ENCODE results near the gene SYS1. TPM values are rescaled to one million over a fixed set of nuclear protein-coding genes. Genes with fewer than 3 reads are reported as not detected.

Gene SYS1
- total RNA-seq, result 10 to 100 TPM; 29.9 to 32.9 TPM

- Mint-ChIP-seq H3K9me3 (no peaks in the 10 kb centered on the region), H3K27ac (peak within 1 kb of the TSS; percentile 97), H3K36me3 (ENCODE audit: low read depth) (peaks cover 40% of the 10 kb centered on the region), H3K4me1 (peaks cover 20% of the 10 kb centered on the region), H3K27me3 (no peaks in the 10 kb centered on the region), H3K4me3 (peak within 1 kb of the TSS; percentile 95)
- ATAC-seq (replicated peaks), result peak; percentile 88
Measured at GRCh38 chr20:45362804-45363610, at the start of gene SYS1. TSS of gene SYS1 (plus strand) at chr20:45363156. CDS start at chr20:45363532, 376 bp downstream.

- no peak for ATAC-seq (replicated peaks)
- Mint-ChIP-seq H3K36me3 (ENCODE audit: low read depth) (no peaks in the 10 kb centered on the region), H3K9me3 (no peaks in the 10 kb centered on the region), H3K4me3 (no peak overlapping the region), H3K27me3 (peaks cover 37% of the 10 kb centered on the region), H3K4me1 (peaks cover 8% of the 10 kb centered on the region), H3K27ac (no peak overlapping the region)
Measured at GRCh38 chr20:45313943-45314342, 49.0 kb upstream of the SYS1 start.

- Mint-ChIP-seq H3K27ac (no peak overlapping the region), H3K36me3 (ENCODE audit: low read depth) (no peaks in the 10 kb centered on the region), H3K4me3 (no peak overlapping the region), H3K9me3 (no peaks in the 10 kb centered on the region), H3K4me1 (peaks cover 14% of the 10 kb centered on the region), H3K27me3 (peaks cover 32% of the 10 kb centered on the region)
- no peak for ATAC-seq (replicated peaks)
Measured at GRCh38 chr20:45315672-45316071, 47.3 kb upstream of the SYS1 start.

- Mint-ChIP-seq H3K27me3 (peaks cover 27% of the 10 kb centered on the region), H3K4me3 (no peak overlapping the region), H3K9me3 (no peaks in the 10 kb centered on the region), H3K27ac (no peak overlapping the region), H3K4me1 (peaks cover 16% of the 10 kb centered on the region), H3K36me3 (ENCODE audit: low read depth) (no peaks in the 10 kb centered on the region)
- no peak for ATAC-seq (replicated peaks)
Measured at GRCh38 chr20:45316150-45317080, 46.5 kb upstream of the SYS1 start.

DNA sequence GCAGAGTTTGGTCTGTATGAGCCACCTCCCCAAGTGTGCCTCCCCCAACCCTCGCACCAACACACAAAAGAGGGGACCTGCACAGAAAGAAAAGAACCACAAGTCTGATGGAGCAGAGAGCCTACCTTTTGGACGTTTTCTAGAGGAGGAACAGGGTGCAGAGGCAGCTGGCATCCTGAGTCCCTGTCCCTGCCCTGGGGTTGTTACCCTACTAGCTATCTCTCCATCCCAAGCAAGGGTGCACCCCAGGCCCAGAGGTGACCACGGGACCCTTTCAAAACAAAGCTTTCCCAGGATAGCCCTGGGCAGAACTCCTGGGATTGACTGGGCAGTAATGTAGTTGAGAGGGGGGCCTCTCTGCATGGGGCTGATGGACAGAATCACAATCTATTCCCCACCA lies 45.1 kb upstream of the SYS1 start:
- ATAC-seq (replicated peaks), result no peak
- H3K27ac Mint-ChIP-seq, result peak overlapping the region; percentile 31

DNA sequence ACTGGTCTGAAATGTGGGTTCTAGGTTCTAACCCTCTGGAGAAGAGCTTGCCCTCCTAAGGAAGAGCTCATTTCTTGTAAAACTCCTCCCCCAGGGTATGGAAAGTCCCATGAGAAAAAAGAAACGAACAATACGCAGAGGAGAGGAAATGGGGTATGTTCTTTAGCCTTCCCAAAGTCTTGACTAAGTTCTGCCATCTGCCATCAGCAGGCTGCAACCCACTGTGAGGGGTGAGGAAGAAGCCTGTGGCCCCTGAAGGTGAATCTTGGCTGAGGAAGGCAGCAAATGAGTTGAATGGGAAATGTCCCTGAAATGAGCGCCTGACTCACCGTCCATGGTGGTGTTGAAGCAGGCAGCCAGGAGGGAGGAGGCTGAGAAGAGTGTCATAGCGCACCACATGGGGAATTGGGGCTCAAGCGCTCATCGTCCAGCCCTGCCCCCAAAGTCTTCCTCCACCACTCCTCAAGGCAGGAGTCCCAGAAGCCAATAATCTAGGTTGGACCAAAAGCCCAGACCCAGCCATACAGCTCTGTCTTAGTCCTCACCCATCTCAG lies 44.5 kb upstream of the SYS1 start:
- peaks cover 22% of the 10 kb centered on the region for H3K27me3 Mint-ChIP-seq
- no peak for ATAC-seq (replicated peaks)
- peak overlapping the region; percentile 31 for H3K27ac Mint-ChIP-seq
- peaks cover 15% of the 10 kb centered on the region for H3K4me1 Mint-ChIP-seq
- peak overlapping the region; percentile 26 for H3K4me3 Mint-ChIP-seq
- no peaks in the 10 kb centered on the region for H3K9me3 Mint-ChIP-seq
- no peaks in the 10 kb centered on the region for H3K36me3 Mint-ChIP-seq (ENCODE audit: low read depth)

More for the DNA sequence above, 45.1 kb upstream of the SYS1 start:
- peak overlapping the region; percentile 5 for H3K4me3 Mint-ChIP-seq
- peaks cover 15% of the 10 kb centered on the region for H3K4me1 Mint-ChIP-seq
- no peaks in the 10 kb centered on the region for H3K9me3 Mint-ChIP-seq
- no peaks in the 10 kb centered on the region for H3K36me3 Mint-ChIP-seq (ENCODE audit: low read depth)
- peaks cover 23% of the 10 kb centered on the region for H3K27me3 Mint-ChIP-seq

- peaks cover 15% of the 10 kb centered on the region for H3K4me1 Mint-ChIP-seq
- ATAC-seq (replicated peaks), result no peak
- no peaks in the 10 kb centered on the region for H3K9me3 Mint-ChIP-seq
- H3K36me3 Mint-ChIP-seq (ENCODE audit: low read depth), result no peaks in the 10 kb centered on the region
- H3K27ac Mint-ChIP-seq, result peak overlapping the region; percentile 36
- peak overlapping the region; percentile 26 for H3K4me3 Mint-ChIP-seq
- H3K27me3 Mint-ChIP-seq, result peaks cover 17% of the 10 kb centered on the region
Measured at GRCh38 chr20:45318948-45319347, 44.0 kb upstream of the SYS1 start.

DNA sequence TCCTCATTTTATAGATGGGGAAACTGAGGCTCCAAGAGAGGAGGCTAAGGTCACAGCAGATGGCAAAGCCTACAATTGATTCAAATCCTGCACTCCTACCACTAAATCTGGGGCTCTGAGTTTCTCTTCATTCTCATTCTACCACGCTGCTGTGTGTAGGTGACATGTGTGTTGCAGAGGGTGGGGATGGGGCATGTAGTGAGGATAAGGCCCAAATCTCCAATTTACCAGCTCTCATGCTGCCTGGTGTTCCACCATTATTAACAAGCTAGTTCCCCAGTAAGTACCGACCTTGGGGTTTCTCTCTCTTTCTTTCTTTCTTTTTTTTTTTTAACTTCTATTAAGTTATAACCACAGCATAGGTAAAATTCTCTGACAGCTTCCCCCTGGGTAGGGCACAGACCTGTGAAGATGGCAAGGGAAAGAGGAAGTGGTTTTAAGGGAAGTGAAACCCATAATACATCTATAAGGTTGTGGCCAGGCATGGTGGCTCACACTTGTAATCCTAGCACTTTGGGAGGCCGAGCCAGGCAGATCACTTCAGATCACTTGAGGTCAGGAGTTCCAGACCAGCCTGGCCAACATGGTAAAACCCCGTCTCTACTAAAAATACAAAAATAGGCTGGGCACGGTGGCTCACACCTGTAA lies 41.9 kb upstream of the SYS1 start:
- H3K27me3 Mint-ChIP-seq, result peaks cover 5% of the 10 kb centered on the region
- ATAC-seq (replicated peaks), result peak; percentile 85
- no peak overlapping the region for H3K4me3 Mint-ChIP-seq
- no peaks in the 10 kb centered on the region for H3K9me3 Mint-ChIP-seq
- H3K36me3 Mint-ChIP-seq (ENCODE audit: low read depth), result peaks cover 12% of the 10 kb centered on the region
- H3K27ac Mint-ChIP-seq, result peak overlapping the region; percentile 80
- H3K4me1 Mint-ChIP-seq, result peaks cover 15% of the 10 kb centered on the region

GRCh38 chr20:45322952-45323383 lies 40.0 kb upstream of the SYS1 start:
- H3K27ac Mint-ChIP-seq, result no peak overlapping the region
- peaks cover 15% of the 10 kb centered on the region for H3K4me1 Mint-ChIP-seq
- no peak for ATAC-seq (replicated peaks)
- H3K4me3 Mint-ChIP-seq, result no peak overlapping the region
- no peaks in the 10 kb centered on the region for H3K9me3 Mint-ChIP-seq
- H3K27me3 Mint-ChIP-seq, result no peaks in the 10 kb centered on the region
- H3K36me3 Mint-ChIP-seq (ENCODE audit: low read depth), result peaks cover 29% of the 10 kb centered on the region

DNA sequence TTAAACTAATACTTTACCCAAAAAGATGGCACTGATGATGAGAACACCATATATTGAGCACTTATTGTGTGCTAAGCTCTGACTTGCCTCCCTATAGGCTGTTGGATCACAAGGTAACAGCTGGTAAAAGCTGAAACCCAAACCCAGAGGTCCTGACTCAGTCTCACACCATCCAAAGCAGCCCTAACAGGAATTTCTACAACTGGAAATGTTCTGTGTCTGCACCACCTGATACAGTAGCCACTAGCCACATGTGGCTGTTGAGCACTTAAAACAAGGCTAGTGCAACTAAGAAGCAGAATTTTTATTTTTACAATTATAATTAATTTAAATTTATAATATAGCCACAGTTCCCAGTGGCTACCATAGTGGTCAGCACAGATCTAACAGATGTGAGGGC lies 39.2 kb upstream of the SYS1 start:
- peaks cover 15% of the 10 kb centered on the region for H3K4me1 Mint-ChIP-seq

DNA sequence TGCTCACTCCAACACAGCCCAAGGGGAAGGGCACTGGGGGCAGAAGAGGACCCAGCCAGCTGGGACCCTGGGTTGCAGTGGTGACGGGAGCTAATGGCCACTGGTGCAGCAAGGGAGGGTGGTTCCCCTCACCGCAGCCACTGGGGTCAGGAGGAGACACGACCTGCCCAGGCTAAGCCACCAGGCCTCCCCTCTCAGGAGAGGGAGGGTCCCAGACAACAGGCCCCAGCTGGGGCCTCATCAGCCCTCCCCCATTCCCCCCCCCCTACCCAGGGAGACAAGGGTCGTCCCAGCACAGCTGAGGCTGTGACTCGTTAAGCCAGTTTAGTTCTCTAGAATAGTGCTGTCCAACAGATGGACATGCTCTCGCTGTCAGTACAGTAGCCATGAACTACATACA lies 37.6 kb upstream of the SYS1 start:
- Mint-ChIP-seq H3K4me1 (peaks cover 7% of the 10 kb centered on the region), H3K27me3 (no peaks in the 10 kb centered on the region), H3K36me3 (ENCODE audit: low read depth) (peaks cover 51% of the 10 kb centered on the region), H3K27ac (no peak overlapping the region), H3K4me3 (no peak overlapping the region), H3K9me3 (no peaks in the 10 kb centered on the region)
- ATAC-seq (replicated peaks), result no peak

More for the DNA sequence above, 39.2 kb upstream of the SYS1 start:
- no peaks in the 10 kb centered on the region for H3K27me3 Mint-ChIP-seq
- peaks cover 37% of the 10 kb centered on the region for H3K36me3 Mint-ChIP-seq (ENCODE audit: low read depth)
- no peak overlapping the region for H3K4me3 Mint-ChIP-seq
- no peak for ATAC-seq (replicated peaks)
- no peaks in the 10 kb centered on the region for H3K9me3 Mint-ChIP-seq
- H3K27ac Mint-ChIP-seq, result no peak overlapping the region

DNA sequence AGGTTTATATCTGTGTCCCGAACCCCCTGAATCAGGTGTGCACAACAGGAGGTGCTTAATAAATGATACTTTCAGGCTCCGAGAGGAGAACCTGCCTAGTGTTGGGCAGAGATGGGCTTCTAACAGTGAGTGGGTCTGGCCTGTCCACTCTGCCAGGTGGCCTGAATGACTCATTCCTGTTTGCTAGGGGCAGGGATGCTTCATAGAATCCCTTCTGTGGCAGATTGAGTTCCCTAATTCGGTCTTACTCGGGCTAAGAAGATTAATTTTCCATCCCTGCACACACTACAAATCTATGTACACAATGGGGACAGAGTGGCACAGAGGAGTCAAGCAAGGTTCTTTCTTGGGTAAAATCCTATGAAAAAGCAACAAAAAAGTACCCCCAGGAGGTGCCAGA lies 34.5 kb upstream of the SYS1 start:
- no peaks in the 10 kb centered on the region for H3K4me1 Mint-ChIP-seq
- no peak overlapping the region for H3K27ac Mint-ChIP-seq
- H3K36me3 Mint-ChIP-seq (ENCODE audit: low read depth), result peaks cover 81% of the 10 kb centered on the region
- no peak overlapping the region for H3K4me3 Mint-ChIP-seq
- no peak for ATAC-seq (replicated peaks)
- no peaks in the 10 kb centered on the region for H3K27me3 Mint-ChIP-seq
- no peaks in the 10 kb centered on the region for H3K9me3 Mint-ChIP-seq

GRCh38 chr20:45329497-45330319 lies 33.2 kb upstream of the SYS1 start:
- H3K36me3 Mint-ChIP-seq (ENCODE audit: low read depth), result peaks cover 82% of the 10 kb centered on the region
- no peaks in the 10 kb centered on the region for H3K27me3 Mint-ChIP-seq
- no peak for ATAC-seq (replicated peaks)
- no peak overlapping the region for H3K27ac Mint-ChIP-seq
- H3K4me3 Mint-ChIP-seq, result no peak overlapping the region
- H3K9me3 Mint-ChIP-seq, result no peaks in the 10 kb centered on the region
- H3K4me1 Mint-ChIP-seq, result no peaks in the 10 kb centered on the region

Data from activated T-helper 17 cell treated with anti-CD3 and anti-CD28 coated beads, Interleukin-2, amount 50 U/mL, for 72 hours (primary cell).